HepG2 (cell line): ENCODE measurements around the gene AP2A2. TPM values are rescaled to one million over a fixed set of nuclear protein-coding genes. Genes with fewer than 3 reads are reported as not detected.
A peak's percentile ranks its signal among the peaks of the same experiment; 100 is the strongest.

Experiments
- HES4 ChIP-seq: sonication (generic); formaldehyde crosslinking; IDR thresholded peaks from 2 replicates; pipeline ENCODE4 v1.9.0; 2021; ENCODE audit warnings: mild to moderate bottlenecking, missing genetic modification reagents, borderline replicate concordance
- MED8 ChIP-seq: sonication (generic); formaldehyde crosslinking; IDR thresholded peaks from 2 replicates; pipeline ENCODE4 v1.8.1; 2023; ENCODE audit warnings: mild to moderate bottlenecking, missing genetic modification reagents; ENCODE audit not compliant: insufficient replicate concordance
- NONO ChIP-seq, 2 experiments: fragments of 450-650 bp in 1 of 2; sonication (generic) in 1 of 2; formaldehyde crosslinking in 1 of 2; IDR thresholded peaks in 1 of 2; conservative IDR thresholded peaks in 1 of 2; 2 replicates each; pipeline versions ENCODE4 v1.6.1 to v1.8.0; 2017 to 2022; ENCODE audit warnings: mild to moderate bottlenecking in 1 of 2, missing genetic modification reagents in 1 of 2, moderate library complexity in 1 of 2
- RBM22 ChIP-seq: fragments of 200-400 bp; formaldehyde crosslinking; optimal IDR thresholded peaks from 2 replicates; pipeline ENCODE3; 2017; ENCODE audit warnings: mild to moderate bottlenecking, low read length, moderate library complexity
- SMAD3 ChIP-seq: sonication (generic); formaldehyde crosslinking; IDR thresholded peaks from 2 replicates; pipeline ENCODE4 v1.4.0; 2020; ENCODE audit warnings: missing genetic modification reagents
- U2AF2 ChIP-seq: fragments of 200-400 bp; formaldehyde crosslinking; IDR thresholded peaks from 2 replicates; pipeline ENCODE4 v1.6.1; 2017; ENCODE audit warnings: low read depth, mild to moderate bottlenecking, low read length
- YY1 ChIP-seq: IDR thresholded peaks from 2 replicates; pipeline ENCODE4 v1.6.1; 2011; ENCODE audit warnings: low read length, low read depth, moderate library complexity, mild to moderate bottlenecking; ENCODE audit not compliant: insufficient read depth, insufficient replicate concordance
- ZNF230 ChIP-seq: sonication (generic); formaldehyde crosslinking; IDR thresholded peaks from 2 replicates; pipeline ENCODE4 v1.4.0; 2020; ENCODE audit warnings: mild to moderate bottlenecking, missing genetic modification reagents
- ZNF263 ChIP-seq: sonication (generic); formaldehyde crosslinking; IDR thresholded peaks from 2 replicates; pipeline ENCODE4 v1.4.0; 2020; ENCODE audit warnings: missing genetic modification reagents
- ZNF687 ChIP-seq: sonication (generic); formaldehyde crosslinking; IDR thresholded peaks from 2 replicates; pipeline ENCODE4 v1.5.1; 2020; ENCODE audit warnings: mild to moderate bottlenecking, missing genetic modification reagents, moderate library complexity
- ZNF704 ChIP-seq: sonication (generic); formaldehyde crosslinking; IDR thresholded peaks from 2 replicates; pipeline ENCODE4 v1.8.1; 2023; ENCODE audit warnings: mild to moderate bottlenecking, inconsistent platforms, moderate library complexity, missing genetic modification reagents, borderline replicate concordance
- ZSCAN22 ChIP-seq: sonication (generic); formaldehyde crosslinking; IDR thresholded peaks from 2 replicates; pipeline ENCODE4 v1.4.0; 2020; ENCODE audit warnings: mild to moderate bottlenecking, missing genetic modification reagents
- polyA plus RNA-seq, 8 experiments: library from polyadenylated mRNA; depleted of rRNA in 3 of 8; stranded (reverse) in 7 of 8; unstranded in 1 of 8; fragments of >200 nt; fragmentation: Illumina TruSeq in 4 of 8; extraction: Trizol in 4 of 8; gene quantifications; 2 replicates each; pipeline versions ENCODE4 v1.2.1 to v1.2.3, GENCODE V29; 2011 to 2016; ENCODE audit warnings: low read depth in 4 of 8, missing spikeins in 1 of 8, mixed read lengths in 1 of 8; ENCODE audit not compliant: insufficient read depth in 1 of 8
- total RNA-seq, 5 experiments: library from RNA; depleted of rRNA; stranded (reverse); fragments of >200 nt; fragmentation: Illumina TruSeq; extraction: Trizol; gene quantifications; 2 replicates each; pipeline ENCODE4 v1.2.3, GENCODE V29; 2016; ENCODE audit warnings: low read depth in 1 of 5
- TF ChIP-seq, protein P1 (sequence below): sonication (generic); formaldehyde crosslinking; IDR thresholded peaks from 2 replicates; pipeline ENCODE4 v1.8.0; 2022; ENCODE audit warnings: mild to moderate bottlenecking, missing genetic modification reagents; ENCODE audit not compliant: insufficient replicate concordance
- TF ChIP-seq, protein P2 (sequence below): sonication (generic); formaldehyde crosslinking; IDR thresholded peaks from 2 replicates; pipeline ENCODE4 v1.5.0; 2020; ENCODE audit warnings: mild to moderate bottlenecking, missing genetic modification reagents, borderline replicate concordance

The AP2A2 gene
- total and polyA plus RNA-seq, 2 of the 13 experiments (the other 11 are each of a cell fraction or from before 2014, with no cell fraction given), result 25.7 to 75.7 TPM

DNA sequence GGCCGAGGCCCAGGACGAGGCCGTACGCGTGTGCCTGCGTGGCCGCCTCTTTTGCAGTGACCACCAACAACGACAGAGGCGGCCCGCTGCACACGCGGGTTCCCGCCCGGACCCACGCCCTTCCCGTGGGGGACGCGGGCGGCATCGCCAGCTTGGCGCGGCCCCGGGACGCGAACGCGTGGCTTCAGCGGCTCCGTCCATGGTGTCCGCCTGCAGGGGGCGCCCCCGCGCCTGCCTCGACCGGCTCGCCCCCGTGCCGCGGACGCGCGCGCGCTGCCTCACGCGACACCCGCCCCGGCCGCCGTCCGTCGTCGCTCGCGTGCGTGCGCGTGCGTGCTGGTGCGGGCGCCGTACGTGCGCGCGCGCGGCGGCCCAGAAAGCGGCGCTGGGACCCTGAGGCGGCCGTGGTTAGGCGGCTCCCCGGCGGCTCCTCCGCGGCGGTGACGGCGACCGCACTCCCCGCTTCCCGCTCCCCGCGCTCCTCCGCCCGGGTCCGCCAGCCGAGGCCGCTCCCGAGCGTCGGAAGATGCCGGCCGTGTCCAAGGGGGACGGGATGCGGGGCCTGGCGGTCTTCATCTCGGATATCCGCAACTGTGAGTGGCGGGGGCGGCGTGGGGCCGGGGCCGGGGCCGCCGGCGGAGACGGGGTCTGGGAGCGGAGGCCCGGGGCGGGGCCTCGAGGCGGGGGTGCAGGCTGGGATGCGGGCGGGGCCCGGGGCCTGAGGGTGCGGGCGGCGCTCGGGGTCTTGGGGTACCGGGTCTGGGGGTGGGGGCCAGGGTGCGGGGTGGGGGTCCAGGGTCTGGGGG is at the start of gene AP2A2 (continued):
- TF ChIP-seq ZNF687 (CRISPR knock-in tag) (peak; percentile 10), ZSCAN22 (0 out of 2 replicates have a peak, but pooled peaks have one; percentile 43), YY1 (peak; percentile 44), NONO (IDR thresholded peaks at IDR 0.05) (no peak), NONO (CRISPR knock-in tag; conservative IDR thresholded peaks at IDR 0.05) (no peak; the same call in 1 of the 2 replicates), HES4 (no peak), ZNF230 (CRISPR knock-in tag) (no peak), SMAD3 (CRISPR knock-in tag) (no peak), RBM22 (no peak), U2AF2 (no peak), ZNF704 (CRISPR knock-in tag) (no peak), MED8 (CRISPR knock-in tag) (no peak), ZNF263 (CRISPR knock-in tag) (no peak)
- TF ChIP-seq, protein P1, sequence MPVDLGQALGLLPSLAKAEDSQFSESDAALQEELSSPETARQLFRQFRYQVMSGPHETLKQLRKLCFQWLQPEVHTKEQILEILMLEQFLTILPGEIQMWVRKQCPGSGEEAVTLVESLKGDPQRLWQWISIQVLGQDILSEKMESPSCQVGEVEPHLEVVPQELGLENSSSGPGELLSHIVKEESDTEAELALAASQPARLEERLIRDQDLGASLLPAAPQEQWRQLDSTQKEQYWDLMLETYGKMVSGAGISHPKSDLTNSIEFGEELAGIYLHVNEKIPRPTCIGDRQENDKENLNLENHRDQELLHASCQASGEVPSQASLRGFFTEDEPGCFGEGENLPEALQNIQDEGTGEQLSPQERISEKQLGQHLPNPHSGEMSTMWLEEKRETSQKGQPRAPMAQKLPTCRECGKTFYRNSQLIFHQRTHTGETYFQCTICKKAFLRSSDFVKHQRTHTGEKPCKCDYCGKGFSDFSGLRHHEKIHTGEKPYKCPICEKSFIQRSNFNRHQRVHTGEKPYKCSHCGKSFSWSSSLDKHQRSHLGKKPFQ (CRISPR knock-in tag), result no peak
- TF ChIP-seq, protein P2, sequence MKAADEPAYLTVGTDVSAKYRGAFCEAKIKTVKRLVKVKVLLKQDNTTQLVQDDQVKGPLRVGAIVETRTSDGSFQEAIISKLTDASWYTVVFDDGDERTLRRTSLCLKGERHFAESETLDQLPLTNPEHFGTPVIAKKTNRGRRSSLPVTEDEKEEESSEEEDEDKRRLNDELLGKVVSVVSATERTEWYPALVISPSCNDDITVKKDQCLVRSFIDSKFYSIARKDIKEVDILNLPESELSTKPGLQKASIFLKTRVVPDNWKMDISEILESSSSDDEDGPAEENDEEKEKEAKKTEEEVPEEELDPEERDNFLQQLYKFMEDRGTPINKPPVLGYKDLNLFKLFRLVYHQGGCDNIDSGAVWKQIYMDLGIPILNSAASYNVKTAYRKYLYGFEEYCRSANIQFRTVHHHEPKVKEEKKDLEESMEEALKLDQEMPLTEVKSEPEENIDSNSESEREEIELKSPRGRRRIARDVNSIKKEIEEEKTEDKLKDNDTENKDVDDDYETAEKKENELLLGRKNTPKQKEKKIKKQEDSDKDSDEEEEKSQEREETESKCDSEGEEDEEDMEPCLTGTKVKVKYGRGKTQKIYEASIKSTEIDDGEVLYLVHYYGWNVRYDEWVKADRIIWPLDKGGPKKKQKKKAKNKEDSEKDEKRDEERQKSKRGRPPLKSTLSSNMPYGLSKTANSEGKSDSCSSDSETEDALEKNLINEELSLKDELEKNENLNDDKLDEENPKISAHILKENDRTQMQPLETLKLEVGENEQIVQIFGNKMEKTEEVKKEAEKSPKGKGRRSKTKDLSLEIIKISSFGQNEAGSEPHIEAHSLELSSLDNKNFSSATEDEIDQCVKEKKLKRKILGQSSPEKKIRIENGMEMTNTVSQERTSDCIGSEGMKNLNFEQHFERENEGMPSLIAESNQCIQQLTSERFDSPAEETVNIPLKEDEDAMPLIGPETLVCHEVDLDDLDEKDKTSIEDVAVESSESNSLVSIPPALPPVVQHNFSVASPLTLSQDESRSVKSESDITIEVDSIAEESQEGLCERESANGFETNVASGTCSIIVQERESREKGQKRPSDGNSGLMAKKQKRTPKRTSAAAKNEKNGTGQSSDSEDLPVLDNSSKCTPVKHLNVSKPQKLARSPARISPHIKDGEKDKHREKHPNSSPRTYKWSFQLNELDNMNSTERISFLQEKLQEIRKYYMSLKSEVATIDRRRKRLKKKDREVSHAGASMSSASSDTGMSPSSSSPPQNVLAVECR, result peak; percentile 60; the same call in 1 of the 2 replicates
